ENCODE results near the gene PTPRJ. TPM values are rescaled to one million over a fixed set of nuclear protein-coding genes. Genes with fewer than 3 reads are reported as not detected.

PTPRJ gene
- total and polyA plus RNA-seq, 5 donors from 2014 or later, result 13.8 to 81.8 (median 19.0) TPM

GRCh38 chr11:47973173-47973572 lies 7.2 kb upstream of the PTPRJ start:
- no peaks in the 10 kb centered on the region for H3K27me3 Mint-ChIP-seq
- H3K27ac Mint-ChIP-seq, result no peak overlapping the region
- peaks cover 0 to 7% (median 5%) of the 10 kb centered on the region in 4 donors for H3K4me1 Mint-ChIP-seq
- no peaks in the 10 kb centered on the region for H3K36me3 ChIP-seq (ENCODE audit: control insufficient read depth, insufficient read depth, low read length)
- DNase-seq (no peak), ATAC-seq (ENCODE audit: low read depth in 2 of 2) (no peak)
- no peak overlapping the region for H3K27ac ChIP-seq (ENCODE audit: insufficient read depth, low read length, poor library complexity, severe bottlenecking)
- H3K4me3 Mint-ChIP-seq, result no peak overlapping the region
- no peak overlapping the region for H3K4me3 ChIP-seq (ENCODE audit: low read depth, low read length)
- no peaks in the 10 kb centered on the region for H3K9me3 ChIP-seq (ENCODE audit: control insufficient read depth in 2 of 2, low read length in 2 of 2)
- no peaks in the 10 kb centered on the region for H3K4me1 ChIP-seq (ENCODE audit: control insufficient read depth, insufficient read depth, low read length, poor library complexity, severe bottlenecking)
- no peaks in the 10 kb centered on the region for H3K36me3 Mint-ChIP-seq
- H3K27me3 ChIP-seq (ENCODE audit: control insufficient read depth, insufficient read depth, low read length), result no peaks in the 10 kb centered on the region
- no peaks in the 10 kb centered on the region for H3K9me3 Mint-ChIP-seq

- H3K36me3 Mint-ChIP-seq, result no peaks in the 10 kb centered on the region
- Histone ChIP-seq H3K27ac (ENCODE audit: insufficient read depth, low read length, poor library complexity, severe bottlenecking) (no peak overlapping the region), H3K4me3 (ENCODE audit: low read depth, low read length) (no peak overlapping the region), H3K27me3 (ENCODE audit: control insufficient read depth, insufficient read depth, low read length) (no peaks in the 10 kb centered on the region), H3K36me3 (ENCODE audit: control insufficient read depth, insufficient read depth, low read length) (no peaks in the 10 kb centered on the region), H3K4me1 (ENCODE audit: control insufficient read depth, insufficient read depth, low read length, poor library complexity, severe bottlenecking) (peaks cover 12% of the 10 kb centered on the region), H3K9me3 (ENCODE audit: control insufficient read depth in 2 of 2, low read length in 2 of 2) (no peaks in the 10 kb centered on the region)
- H3K27me3 Mint-ChIP-seq, result no peaks in the 10 kb centered on the region
- H3K9me3 Mint-ChIP-seq, result no peaks in the 10 kb centered on the region
- H3K4me3 Mint-ChIP-seq, result peak overlapping the region in 1 of 4 donors; percentile 39
- DNase-seq (no peak), ATAC-seq (ENCODE audit: low read depth in 2 of 2) (no peak)
- H3K4me1 Mint-ChIP-seq, result peaks cover 0 to 19% (median 12%) of the 10 kb centered on the region in 4 donors
- H3K27ac Mint-ChIP-seq, result no peak overlapping the region
Measured at GRCh38 chr11:47976931-47977330, 3.4 kb upstream of the PTPRJ start.

GRCh38 chr11:47977623-47978022 lies 2.7 kb upstream of the PTPRJ start:
- Mint-ChIP-seq H3K27ac (peak overlapping the region in 1 of 3 donors; percentile 60), H3K4me1 (peaks cover 2 to 24% (median 14%) of the 10 kb centered on the region in 4 donors), H3K4me3 (peak overlapping the region in 1 of 4 donors; percentile 83), H3K27me3 (no peaks in the 10 kb centered on the region), H3K36me3 (no peaks in the 10 kb centered on the region), H3K9me3 (no peaks in the 10 kb centered on the region)
- H3K9me3 ChIP-seq (ENCODE audit: control insufficient read depth in 2 of 2, low read length in 2 of 2), result no peaks in the 10 kb centered on the region
- no peak overlapping the region for H3K27ac ChIP-seq (ENCODE audit: insufficient read depth, low read length, poor library complexity, severe bottlenecking)
- DNase-seq (no peak), ATAC-seq (ENCODE audit: low read depth in 2 of 2) (no peak)
- no peaks in the 10 kb centered on the region for H3K36me3 ChIP-seq (ENCODE audit: control insufficient read depth, insufficient read depth, low read length)
- H3K4me3 ChIP-seq (ENCODE audit: low read depth, low read length), result no peak overlapping the region
- no peaks in the 10 kb centered on the region for H3K27me3 ChIP-seq (ENCODE audit: control insufficient read depth, insufficient read depth, low read length)
- H3K4me1 ChIP-seq (ENCODE audit: control insufficient read depth, insufficient read depth, low read length, poor library complexity, severe bottlenecking), result peaks cover 18% of the 10 kb centered on the region

GRCh38 chr11:47979378-47980087 lies 826 bp upstream of the PTPRJ start:
- H3K27me3 Mint-ChIP-seq, result no peaks in the 10 kb centered on the region
- Histone ChIP-seq H3K4me1 (ENCODE audit: control insufficient read depth, insufficient read depth, low read length, poor library complexity, severe bottlenecking) (peaks cover 36% of the 10 kb centered on the region), H3K27me3 (ENCODE audit: control insufficient read depth, insufficient read depth, low read length) (no peaks in the 10 kb centered on the region), H3K27ac (ENCODE audit: insufficient read depth, low read length, poor library complexity, severe bottlenecking) (no peak overlapping the region), H3K4me3 (ENCODE audit: low read depth, low read length) (no peak overlapping the region), H3K36me3 (ENCODE audit: control insufficient read depth, insufficient read depth, low read length) (no peaks in the 10 kb centered on the region), H3K9me3 (ENCODE audit: control insufficient read depth in 2 of 2, low read length in 2 of 2) (no peaks in the 10 kb centered on the region)
- peak overlapping the region; percentile 67 to 85 (median 76) for H3K4me3 Mint-ChIP-seq
- peaks cover 16 to 37% (median 30%) of the 10 kb centered on the region in 4 donors for H3K4me1 Mint-ChIP-seq
- H3K27ac Mint-ChIP-seq, result peak overlapping the region; percentile 52 to 80 (median 58)
- DNase-seq (no peak), ATAC-seq (ENCODE audit: low read depth in 2 of 2) (no peak)
- no peaks in the 10 kb centered on the region for H3K9me3 Mint-ChIP-seq
- H3K36me3 Mint-ChIP-seq, result no peaks in the 10 kb centered on the region

GRCh38 chr11:47980907-47981621 lies 705 bp downstream of the PTPRJ start:
- H3K4me3 ChIP-seq (ENCODE audit: low read depth, low read length), result peak overlapping the region; percentile 94
- peak overlapping the region; percentile 72 for H3K27ac ChIP-seq (ENCODE audit: insufficient read depth, low read length, poor library complexity, severe bottlenecking)
- Mint-ChIP-seq H3K27me3 (no peaks in the 10 kb centered on the region), H3K4me3 (peak overlapping the region in 3 of 4 donors; percentile 96 to 99 (median 97)), H3K9me3 (no peaks in the 10 kb centered on the region), H3K4me1 (peaks cover 17 to 46% (median 33%) of the 10 kb centered on the region in 4 donors), H3K27ac (peak overlapping the region in 1 of 3 donors; percentile 91), H3K36me3 (peaks cover 1% of the 10 kb centered on the region)
- H3K4me1 ChIP-seq (ENCODE audit: control insufficient read depth, insufficient read depth, low read length, poor library complexity, severe bottlenecking), result peaks cover 42% of the 10 kb centered on the region
- H3K27me3 ChIP-seq (ENCODE audit: control insufficient read depth, insufficient read depth, low read length), result no peaks in the 10 kb centered on the region
- no peaks in the 10 kb centered on the region for H3K9me3 ChIP-seq (ENCODE audit: control insufficient read depth in 2 of 2, low read length in 2 of 2)
- no peaks in the 10 kb centered on the region for H3K36me3 ChIP-seq (ENCODE audit: control insufficient read depth, insufficient read depth, low read length)
- ATAC-seq (ENCODE audit: low read depth in 2 of 2) (peak; percentile 1 to 17), DNase-seq (peak in 1 of 3 donors; percentile 18)

GRCh38 chr11:47981667-47982404 lies 1.5 kb downstream of the PTPRJ start:
- Histone ChIP-seq H3K27ac (ENCODE audit: insufficient read depth, low read length, poor library complexity, severe bottlenecking) (peak overlapping the region; percentile 72), H3K9me3 (ENCODE audit: control insufficient read depth in 2 of 2, low read length in 2 of 2) (no peaks in the 10 kb centered on the region), H3K27me3 (ENCODE audit: control insufficient read depth, insufficient read depth, low read length) (no peaks in the 10 kb centered on the region), H3K4me1 (ENCODE audit: control insufficient read depth, insufficient read depth, low read length, poor library complexity, severe bottlenecking) (peaks cover 49% of the 10 kb centered on the region), H3K4me3 (ENCODE audit: low read depth, low read length) (peak overlapping the region; percentile 94), H3K36me3 (ENCODE audit: control insufficient read depth, insufficient read depth, low read length) (no peaks in the 10 kb centered on the region)
- peak overlapping the region; percentile 96 to 99 (median 98) for H3K4me3 Mint-ChIP-seq
- H3K4me1 Mint-ChIP-seq, result peaks cover 20 to 54% (median 39%) of the 10 kb centered on the region in 4 donors
- no peaks in the 10 kb centered on the region for H3K9me3 Mint-ChIP-seq
- ATAC-seq (ENCODE audit: low read depth in 2 of 2) (peak in 1 of 2 donors; percentile 8), DNase-seq (peak in 1 of 3 donors; percentile 55)
- peaks cover 8% of the 10 kb centered on the region for H3K36me3 Mint-ChIP-seq
- H3K27ac Mint-ChIP-seq, result peak overlapping the region; percentile 91 to 98 (median 97)
- H3K27me3 Mint-ChIP-seq, result no peaks in the 10 kb centered on the region

- Mint-ChIP-seq H3K4me1 (peaks cover 24 to 60% (median 43%) of the 10 kb centered on the region in 4 donors), H3K36me3 (peaks cover 8% of the 10 kb centered on the region), H3K27ac (peak overlapping the region; percentile 90 to 96 (median 91)), H3K27me3 (no peaks in the 10 kb centered on the region), H3K4me3 (peak overlapping the region; percentile 96 to 99 (median 98)), H3K9me3 (no peaks in the 10 kb centered on the region)
- H3K36me3 ChIP-seq (ENCODE audit: control insufficient read depth, insufficient read depth, low read length), result no peaks in the 10 kb centered on the region
- no peaks in the 10 kb centered on the region for H3K27me3 ChIP-seq (ENCODE audit: control insufficient read depth, insufficient read depth, low read length)
- H3K4me1 ChIP-seq (ENCODE audit: control insufficient read depth, insufficient read depth, low read length, poor library complexity, severe bottlenecking), result peaks cover 57% of the 10 kb centered on the region
- H3K27ac ChIP-seq (ENCODE audit: insufficient read depth, low read length, poor library complexity, severe bottlenecking), result peak overlapping the region; percentile 72
- no peaks in the 10 kb centered on the region for H3K9me3 ChIP-seq (ENCODE audit: control insufficient read depth in 2 of 2, low read length in 2 of 2)
- ATAC-seq (ENCODE audit: low read depth in 2 of 2), result no peak
- H3K4me3 ChIP-seq (ENCODE audit: low read depth, low read length), result peak overlapping the region; percentile 94
- DNase-seq, result no peak
Measured at GRCh38 chr11:47982616-47983015, 2.3 kb downstream of the PTPRJ start.
